ENCODE data around the gene CDK7. TPM values are rescaled to one million over a fixed set of nuclear protein-coding genes. Genes with fewer than 3 reads are reported as not detected.

Gene CDK7
- total RNA-seq, 4 donors from 2014 or later = 5.2 to 13.8 (median 11.2) TPM

DNA sequence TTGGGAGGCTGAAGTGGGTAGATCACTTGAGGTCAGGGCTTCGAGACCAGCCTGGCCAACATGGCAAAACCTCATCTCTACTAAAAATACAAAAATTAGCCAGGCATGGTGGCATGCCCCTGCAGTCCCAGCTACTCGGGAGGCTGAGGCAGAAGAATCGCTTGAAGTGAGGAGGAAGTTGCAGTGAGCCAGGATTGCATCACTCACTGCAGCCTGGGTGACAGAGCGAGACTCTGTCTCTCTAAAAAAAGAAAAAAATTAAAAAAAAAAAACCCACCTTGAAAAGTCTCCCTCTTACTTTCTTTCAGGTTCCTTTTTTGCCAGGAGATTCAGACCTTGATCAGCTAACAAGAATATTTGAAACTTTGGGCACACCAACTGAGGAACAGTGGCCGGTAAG lies 34.2 kb downstream of the CDK7 start:
- WGBS, 2 donors = 91 to 92% methylated on average over 5 of the region's 5 CpGs
- TF ChIP-seq EP300 (IDR thresholded peaks at IDR 0.05) (no peak), POLR2A (IDR thresholded peaks at IDR 0.05) (no peak)
- TF ChIP-seq, protein P1, sequence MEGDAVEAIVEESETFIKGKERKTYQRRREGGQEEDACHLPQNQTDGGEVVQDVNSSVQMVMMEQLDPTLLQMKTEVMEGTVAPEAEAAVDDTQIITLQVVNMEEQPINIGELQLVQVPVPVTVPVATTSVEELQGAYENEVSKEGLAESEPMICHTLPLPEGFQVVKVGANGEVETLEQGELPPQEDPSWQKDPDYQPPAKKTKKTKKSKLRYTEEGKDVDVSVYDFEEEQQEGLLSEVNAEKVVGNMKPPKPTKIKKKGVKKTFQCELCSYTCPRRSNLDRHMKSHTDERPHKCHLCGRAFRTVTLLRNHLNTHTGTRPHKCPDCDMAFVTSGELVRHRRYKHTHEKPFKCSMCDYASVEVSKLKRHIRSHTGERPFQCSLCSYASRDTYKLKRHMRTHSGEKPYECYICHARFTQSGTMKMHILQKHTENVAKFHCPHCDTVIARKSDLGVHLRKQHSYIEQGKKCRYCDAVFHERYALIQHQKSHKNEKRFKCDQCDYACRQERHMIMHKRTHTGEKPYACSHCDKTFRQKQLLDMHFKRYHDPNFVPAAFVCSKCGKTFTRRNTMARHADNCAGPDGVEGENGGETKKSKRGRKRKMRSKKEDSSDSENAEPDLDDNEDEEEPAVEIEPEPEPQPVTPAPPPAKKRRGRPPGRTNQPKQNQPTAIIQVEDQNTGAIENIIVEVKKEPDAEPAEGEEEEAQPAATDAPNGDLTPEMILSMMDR (IDR thresholded peaks at IDR 0.05) = no peak

DNA sequence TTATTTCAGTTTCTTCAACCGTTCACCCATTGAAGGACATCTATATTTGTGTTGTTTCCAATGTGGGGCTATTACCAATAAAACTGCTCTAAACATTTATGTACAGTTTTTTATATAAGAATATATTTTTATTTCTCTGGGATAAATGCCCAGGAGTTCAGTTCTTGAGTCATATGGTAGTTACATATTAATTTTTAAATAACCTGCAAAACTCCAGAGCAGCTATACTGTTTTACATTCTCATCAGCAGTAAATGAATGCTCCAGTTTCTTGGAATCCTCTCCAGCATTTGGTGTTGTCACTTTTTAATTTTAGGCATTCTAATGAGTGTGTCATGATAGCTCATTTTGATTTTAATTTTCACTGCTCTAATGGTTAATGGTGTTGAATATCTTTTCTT lies 36.2 kb downstream of the CDK7 start:
- Histone ChIP-seq H3K4me1 (no peaks in the 10 kb centered on the region), H3K4me3 (no peak overlapping the region), H3K27me3 (no peaks in the 10 kb centered on the region), H3K27ac (no peak overlapping the region), H3K9me3 (no peaks in the 10 kb centered on the region), H3K36me3 (peaks cover 2 to 70% (median 7%) of the 10 kb centered on the region in 3 donors)
- DNase-seq (ENCODE audit: low spot score in 2 of 2) = no peak
- TF ChIP-seq, protein P1 (IDR thresholded peaks at IDR 0.05) = no peak
- TF ChIP-seq POLR2A (IDR thresholded peaks at IDR 0.05) = no peak
- TF ChIP-seq EP300 (IDR thresholded peaks at IDR 0.05) = no peak
- WGBS, 2 donors = 47 to 68% methylated on average over 1 of the region's 1 CpG

More for the DNA sequence above, 34.2 kb downstream of the CDK7 start:
- DNase-seq (ENCODE audit: low spot score in 2 of 2) = no peak
- H3K9me3 ChIP-seq = no peaks in the 10 kb centered on the region
- H3K4me3 ChIP-seq = no peak overlapping the region
- H3K27me3 ChIP-seq = no peaks in the 10 kb centered on the region
- H3K36me3 ChIP-seq = peaks cover 0 to 76% (median 7%) of the 10 kb centered on the region in 3 donors
- no peaks in the 10 kb centered on the region for H3K4me1 ChIP-seq
- no peak overlapping the region for H3K27ac ChIP-seq

DNA sequence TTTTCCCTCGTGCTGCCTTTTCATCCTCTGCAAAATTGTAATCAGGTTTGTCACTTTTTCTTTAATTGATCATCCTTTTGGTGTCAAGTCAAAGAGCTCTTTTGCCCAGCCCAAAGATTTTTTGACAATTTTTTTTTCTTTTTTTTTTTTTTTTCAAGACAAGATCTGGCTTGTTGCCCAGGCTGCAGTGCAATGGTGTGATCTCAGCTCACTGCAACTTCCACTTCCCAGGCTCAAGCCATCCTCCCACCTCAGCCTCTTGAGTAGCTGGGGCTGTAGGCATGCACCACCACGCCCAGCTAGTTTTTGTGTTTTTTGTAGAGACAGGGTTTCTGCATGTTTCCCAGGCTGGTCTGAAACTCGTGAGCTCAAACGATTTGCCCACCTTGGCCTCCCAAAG lies 36.7 kb downstream of the CDK7 start:
- Histone ChIP-seq H3K4me1 (no peaks in the 10 kb centered on the region), H3K27ac (no peak overlapping the region), H3K4me3 (no peak overlapping the region), H3K27me3 (no peaks in the 10 kb centered on the region), H3K36me3 (peaks cover 2 to 71% (median 7%) of the 10 kb centered on the region in 3 donors), H3K9me3 (no peaks in the 10 kb centered on the region)
- TF ChIP-seq EP300 (IDR thresholded peaks at IDR 0.05) (no peak), POLR2A (IDR thresholded peaks at IDR 0.05) (no peak)
- TF ChIP-seq, protein P1 (IDR thresholded peaks at IDR 0.05) = no peak
- DNase-seq (ENCODE audit: low spot score in 2 of 2) = peak in 1 of 2 donors; percentile 9
- WGBS, 2 donors = 66 to 68% methylated on average over 4 of the region's 4 CpGs

DNA sequence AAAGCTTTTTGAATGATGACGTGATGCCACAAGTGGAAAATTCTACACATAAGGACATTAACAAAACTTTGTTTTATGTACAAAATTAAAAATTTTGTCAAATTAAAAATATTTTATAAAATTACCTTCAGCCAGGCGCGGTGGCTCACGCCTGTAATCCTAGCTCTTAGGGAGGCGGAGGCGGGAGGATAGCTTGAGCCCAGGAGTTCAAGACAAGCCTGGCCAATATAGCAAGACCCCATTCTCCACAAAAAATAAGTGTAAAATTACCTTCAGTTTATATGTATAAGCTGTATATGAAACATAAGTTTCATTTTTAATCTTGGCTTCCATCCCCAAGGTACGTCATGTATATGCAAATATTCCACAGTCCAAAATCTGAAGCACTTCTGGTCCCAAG lies 40.9 kb downstream of the CDK7 start:
- WGBS, 2 donors = 95 to 97% methylated on average over 7 of the region's 7 CpGs
- Histone ChIP-seq H3K9me3 (no peaks in the 10 kb centered on the region), H3K27ac (no peak overlapping the region), H3K4me3 (no peak overlapping the region), H3K4me1 (no peaks in the 10 kb centered on the region), H3K27me3 (no peaks in the 10 kb centered on the region), H3K36me3 (peaks cover 0 to 79% (median 2%) of the 10 kb centered on the region in 3 donors)
- DNase-seq (ENCODE audit: low spot score in 2 of 2) = no peak
- TF ChIP-seq EP300 (IDR thresholded peaks at IDR 0.05) = no peak
- TF ChIP-seq POLR2A (IDR thresholded peaks at IDR 0.05) = no peak
- TF ChIP-seq, protein P1 (IDR thresholded peaks at IDR 0.05) = no peak

DNA sequence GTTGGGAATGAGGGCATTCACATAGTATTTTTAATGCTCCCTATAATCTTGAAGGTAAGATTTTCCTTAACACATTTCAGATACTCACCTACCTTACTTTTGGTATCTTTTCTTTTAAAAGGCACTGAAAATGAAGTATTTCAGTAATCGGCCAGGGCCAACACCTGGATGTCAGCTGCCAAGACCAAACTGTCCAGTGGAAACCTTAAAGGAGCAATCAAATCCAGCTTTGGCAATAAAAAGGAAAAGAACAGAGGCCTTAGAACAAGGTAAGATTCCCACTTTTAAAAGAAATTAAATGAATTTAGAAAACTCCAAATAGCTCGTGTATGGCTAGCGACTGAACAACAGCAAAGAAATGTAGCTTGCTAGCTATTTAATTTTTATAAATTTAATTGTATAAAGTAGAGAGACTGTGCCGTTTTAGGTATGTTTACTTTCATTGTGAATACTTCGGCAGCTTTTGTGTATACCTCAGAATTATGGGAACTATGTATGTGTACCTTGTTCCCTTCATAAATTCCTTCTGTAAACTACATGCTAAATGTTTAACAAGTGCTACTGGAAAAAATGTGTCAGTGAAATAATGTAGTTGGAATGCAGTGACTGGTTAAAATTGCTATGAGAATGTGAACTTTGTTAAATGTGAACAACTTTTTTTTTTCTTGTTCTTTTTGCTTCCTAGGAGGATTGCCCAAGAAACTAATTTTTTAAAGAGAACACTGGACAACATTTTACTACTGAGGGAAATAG lies 41.9 kb downstream of the CDK7 start:
- TF ChIP-seq POLR2A (IDR thresholded peaks at IDR 0.05) (no peak), EP300 (IDR thresholded peaks at IDR 0.05) (no peak)
- TF ChIP-seq, protein P1 (IDR thresholded peaks at IDR 0.05) = no peak
- Histone ChIP-seq H3K4me1 (no peaks in the 10 kb centered on the region), H3K27me3 (no peaks in the 10 kb centered on the region), H3K36me3 (peaks cover 0 to 84% (median 2%) of the 10 kb centered on the region in 3 donors), H3K27ac (no peak overlapping the region), H3K9me3 (no peaks in the 10 kb centered on the region), H3K4me3 (no peak overlapping the region)
- 55 to 61% methylated on average over 5 of the region's 5 CpGs for WGBS, 2 donors
- no peak for DNase-seq (ENCODE audit: low spot score in 2 of 2)
